C4-2B (cell line): ENCODE results near the gene ADGRG4.

Source experiments
- CTCF ChIP-seq: fragments of 450-650 bp; conservative IDR thresholded peaks from 2 replicates; pipeline ENCODE4 v1.5.1; 2017; ENCODE audit warnings: mild to moderate bottlenecking
- ZFX ChIP-seq: fragments of 450-650 bp; IDR thresholded peaks from 2 replicates; pipeline ENCODE4 v1.6.1; 2017

- TF ChIP-seq CTCF, result no peak
- no peak for TF ChIP-seq ZFX
Observed at GRCh38 chrX:136321532-136321931, 20.8 kb downstream of the ADGRG4 start.
